ENCODE data around the gene MARCO.

Gene MARCO

GRCh38 chr2:118942031-118942430, at the start of gene MARCO:
Gene MARCO, plus strand, starts transcription at chr2:118942194. Its CDS starts 107 bp downstream, at chr2:118942301.
- no peaks in the 10 kb centered on the region for H3K9me3 Mint-ChIP-seq
- H3K4me3 Mint-ChIP-seq, result no peak within 1 kb of the TSS
- H3K4me1 Mint-ChIP-seq, result peaks cover 9% of the 10 kb centered on the region
- ATAC-seq (no peak), DNase-seq (no peak)
- peaks cover 22% of the 10 kb centered on the region for H3K27me3 Mint-ChIP-seq
- no peak within 1 kb of the TSS for H3K27ac Mint-ChIP-seq

- no peak overlapping the region for H3K27ac Mint-ChIP-seq
- ATAC-seq, result no peak
Measured at GRCh38 chr2:118893100-118893499, 48.9 kb upstream of the MARCO start.

GRCh38 chr2:118902266-118903028, 39.5 kb upstream of the MARCO start:
- no peak for DNase-seq
- ATAC-seq, result no peak
- no peaks in the 10 kb centered on the region for H3K27me3 Mint-ChIP-seq
- peaks cover 20% of the 10 kb centered on the region for H3K4me1 Mint-ChIP-seq
- H3K27ac Mint-ChIP-seq, result peak overlapping the region; percentile 76 to 84
- H3K9me3 Mint-ChIP-seq, result peaks cover 5 to 13% of the 10 kb centered on the region in 2 donors
- H3K4me3 Mint-ChIP-seq, result peak overlapping the region in 1 of 2 donors; percentile 44

More at GRCh38 chr2:118893100-118893499, 48.9 kb upstream of the MARCO start:
- no peaks in the 10 kb centered on the region for H3K27me3 Mint-ChIP-seq
- no peak for DNase-seq
- H3K4me1 Mint-ChIP-seq, result no peaks in the 10 kb centered on the region
- peaks cover 11 to 12% of the 10 kb centered on the region in 2 donors for H3K9me3 Mint-ChIP-seq
- no peak overlapping the region for H3K4me3 Mint-ChIP-seq

- ATAC-seq (no peak), DNase-seq (no peak)
- Mint-ChIP-seq H3K4me1 (peaks cover 20% of the 10 kb centered on the region), H3K4me3 (no peak overlapping the region), H3K27ac (peak overlapping the region; percentile 42 to 44), H3K9me3 (peaks cover 5 to 16% of the 10 kb centered on the region in 2 donors), H3K27me3 (no peaks in the 10 kb centered on the region)
Measured at GRCh38 chr2:118903029-118903351, 39.0 kb upstream of the MARCO start.

- Mint-ChIP-seq H3K4me1 (peaks cover 20% of the 10 kb centered on the region), H3K9me3 (peaks cover 5 to 16% of the 10 kb centered on the region in 2 donors), H3K27ac (peak overlapping the region in 1 of 2 donors; percentile 67), H3K27me3 (no peaks in the 10 kb centered on the region), H3K4me3 (no peak overlapping the region)
- ATAC-seq (peak; percentile 9), DNase-seq (no peak)
Measured at GRCh38 chr2:118903551-118904479, 38.2 kb upstream of the MARCO start.

GRCh38 chr2:118905206-118905605, 36.8 kb upstream of the MARCO start:
- no peak for ATAC-seq
- DNase-seq, result no peak
- peaks cover 20% of the 10 kb centered on the region for H3K4me1 Mint-ChIP-seq
- no peak overlapping the region for H3K4me3 Mint-ChIP-seq
- H3K9me3 Mint-ChIP-seq, result peaks cover 5 to 16% of the 10 kb centered on the region in 2 donors
- H3K27ac Mint-ChIP-seq, result no peak overlapping the region
- no peaks in the 10 kb centered on the region for H3K27me3 Mint-ChIP-seq

GRCh38 chr2:118906186-118906585, 35.8 kb upstream of the MARCO start:
- Mint-ChIP-seq H3K27me3 (no peaks in the 10 kb centered on the region), H3K27ac (no peak overlapping the region), H3K4me3 (no peak overlapping the region), H3K9me3 (peaks cover 5 to 16% of the 10 kb centered on the region in 2 donors), H3K4me1 (peaks cover 20% of the 10 kb centered on the region)
- ATAC-seq, result no peak
- no peak for DNase-seq

GRCh38 chr2:118907759-118908158, 34.2 kb upstream of the MARCO start:
- peaks cover 5 to 7% of the 10 kb centered on the region in 2 donors for H3K9me3 Mint-ChIP-seq
- H3K4me3 Mint-ChIP-seq, result no peak overlapping the region
- no peaks in the 10 kb centered on the region for H3K27me3 Mint-ChIP-seq
- peaks cover 7% of the 10 kb centered on the region for H3K4me1 Mint-ChIP-seq
- no peak overlapping the region for H3K27ac Mint-ChIP-seq
- DNase-seq (no peak), ATAC-seq (no peak)

GRCh38 chr2:118909191-118909590, 32.8 kb upstream of the MARCO start:
- Mint-ChIP-seq H3K9me3 (peaks cover 5 to 7% of the 10 kb centered on the region in 2 donors), H3K27me3 (no peaks in the 10 kb centered on the region), H3K4me3 (no peak overlapping the region), H3K27ac (no peak overlapping the region), H3K4me1 (no peaks in the 10 kb centered on the region)
- DNase-seq (no peak), ATAC-seq (no peak)

- no peak overlapping the region for H3K4me3 Mint-ChIP-seq
- peaks cover 0 to 7% of the 10 kb centered on the region in 2 donors for H3K9me3 Mint-ChIP-seq
- no peaks in the 10 kb centered on the region for H3K27me3 Mint-ChIP-seq
- no peak overlapping the region for H3K27ac Mint-ChIP-seq
- no peaks in the 10 kb centered on the region for H3K4me1 Mint-ChIP-seq
- ATAC-seq (no peak), DNase-seq (no peak)
Measured at GRCh38 chr2:118911166-118911856, 30.7 kb upstream of the MARCO start.

- DNase-seq (no peak), ATAC-seq (no peak)
- Mint-ChIP-seq H3K4me3 (no peak overlapping the region), H3K4me1 (no peaks in the 10 kb centered on the region), H3K27ac (no peak overlapping the region), H3K27me3 (no peaks in the 10 kb centered on the region), H3K9me3 (peaks cover 0 to 7% of the 10 kb centered on the region in 2 donors)
Measured at GRCh38 chr2:118911936-118912335, 30.1 kb upstream of the MARCO start.

GRCh38 chr2:118913131-118913802, 28.7 kb upstream of the MARCO start:
- Mint-ChIP-seq H3K27ac (no peak overlapping the region), H3K4me3 (no peak overlapping the region), H3K27me3 (no peaks in the 10 kb centered on the region), H3K9me3 (no peaks in the 10 kb centered on the region), H3K4me1 (no peaks in the 10 kb centered on the region)
- no peak for DNase-seq
- ATAC-seq, result no peak

GRCh38 chr2:118913803-118914645, 28.0 kb upstream of the MARCO start:
- ATAC-seq (no peak), DNase-seq (no peak)
- no peaks in the 10 kb centered on the region for H3K27me3 Mint-ChIP-seq
- H3K4me1 Mint-ChIP-seq, result no peaks in the 10 kb centered on the region
- H3K4me3 Mint-ChIP-seq, result no peak overlapping the region
- H3K9me3 Mint-ChIP-seq, result no peaks in the 10 kb centered on the region
- H3K27ac Mint-ChIP-seq, result no peak overlapping the region

- DNase-seq, result no peak
- Mint-ChIP-seq H3K9me3 (no peaks in the 10 kb centered on the region), H3K4me3 (no peak overlapping the region), H3K27me3 (no peaks in the 10 kb centered on the region), H3K4me1 (no peaks in the 10 kb centered on the region), H3K27ac (no peak overlapping the region)
- no peak for ATAC-seq
Measured at GRCh38 chr2:118914721-118915453, 27.1 kb upstream of the MARCO start.

Measured in stimulated activated naive CD8-positive, alpha-beta T cell treated with anti-CD3 and anti-CD28 coated beads, Interleukin-15, amount 100 ng/mL, for 72 hours (primary cell).